Neural cell (in vitro differentiated cells): Measurements from ENCODE around the gene PIK3R1. TPM values are rescaled to one million over a fixed set of nuclear protein-coding genes. Genes with fewer than 3 reads are reported as not detected.

Source experiments
- H2AFZ ChIP-seq: fragments of 200-600, 300-800 bp; sonication (generic), shearing (Covaris generic); 2 replicates; pipeline ENCODE4 v1.6.0; 2014; ENCODE audit warnings: low read depth, mild to moderate bottlenecking, antibody characterized with exemption, low read length, moderate library complexity
- H3F3A ChIP-seq: fragments of 200-600 bp; shearing (Covaris generic); 2 replicates; pipeline ENCODE4 v1.6.1; 2016; ENCODE audit warnings: mild to moderate bottlenecking, moderate library complexity, mixed read lengths, antibody characterized with exemption, low read length; ENCODE audit not compliant: insufficient read depth, poor library complexity, severe bottlenecking
- H3K27ac ChIP-seq: fragments of 200-600, 300-800 bp; sonication (generic), shearing (Covaris generic); 2 replicates; pipeline ENCODE4 v1.5.1; 2014; ENCODE audit warnings: mild to moderate bottlenecking, low read length, moderate library complexity
- H3K27me3 ChIP-seq: fragments of 300-800, 200-600 bp; sonication (generic), shearing (Covaris generic); 2 replicates; pipeline ENCODE4 v1.6.0; 2014; ENCODE audit warnings: mild to moderate bottlenecking, low read depth, low read length, moderate library complexity; ENCODE audit not compliant: insufficient read depth
- H3K36me3 ChIP-seq: fragments of 300-800, 200-600 bp; sonication (generic), shearing (Covaris generic); 2 replicates; pipeline ENCODE4 v1.5.1; 2014; ENCODE audit warnings: mild to moderate bottlenecking, antibody characterized with exemption, low read length, moderate library complexity; ENCODE audit not compliant: insufficient read depth
- H3K4me2 ChIP-seq: fragments of 300-800, 200-600 bp; sonication (generic), shearing (Covaris generic); 2 replicates; pipeline ENCODE4 v1.6.0; 2014; ENCODE audit warnings: mild to moderate bottlenecking, low read length
- H3K4me3 ChIP-seq: fragments of 300-800, 200-600 bp; sonication (generic), shearing (Covaris generic); 2 replicates; pipeline ENCODE4 v1.5.1; 2014; ENCODE audit warnings: mild to moderate bottlenecking, low read length, moderate library complexity
- H3K79me2 ChIP-seq: fragments of 200-600 bp; shearing (Covaris generic); replicated peaks from 2 replicates; pipeline ENCODE4 v1.6.0; 2014; ENCODE audit warnings: mild to moderate bottlenecking, low read length, moderate library complexity; ENCODE audit not compliant: insufficient read depth
- H3K9ac ChIP-seq: fragments of 300-800, 200-600 bp; sonication (generic), shearing (Covaris generic); 2 replicates; pipeline ENCODE4 v1.6.1; 2016; ENCODE audit warnings: mild to moderate bottlenecking, low read length, mixed read lengths
- H3K9me2 ChIP-seq: fragments of 200-600 bp; shearing (Covaris generic); 2 replicates; pipeline ENCODE4 v1.6.1; 2016; ENCODE audit warnings: mild to moderate bottlenecking, low read length, mixed read lengths; ENCODE audit not compliant: insufficient read depth
- H3K9me3 ChIP-seq: fragments of 200-600, 300-800 bp; sonication (generic), shearing (Covaris generic); 2 replicates; pipeline ENCODE4 v1.6.1; 2016; ENCODE audit warnings: mild to moderate bottlenecking, mixed run types, low read length, moderate library complexity, mixed read lengths
- H4K20me1 ChIP-seq: fragments of 200-600 bp; shearing (Covaris generic); 2 replicates; pipeline ENCODE4 v1.6.1; 2016; ENCODE audit warnings: mild to moderate bottlenecking, mixed run types; ENCODE audit not compliant: insufficient read depth
- EZH2 ChIP-seq: fragments of 200-600, 300-800 bp; shearing (Covaris generic), sonication (generic); IDR thresholded peaks from 2 replicates; pipeline ENCODE4 v1.6.1; 2014; ENCODE audit warnings: antibody characterized with exemption, low read length, borderline replicate concordance, mild to moderate bottlenecking; ENCODE audit not compliant: insufficient read depth, poor library complexity, severe bottlenecking
- MXI1 ChIP-seq: fragments of 450-650 bp; conservative IDR thresholded peaks from 2 replicates; pipeline ENCODE4 v1.6.1; 2014; ENCODE audit warnings: antibody characterized with exemption, mild to moderate bottlenecking; ENCODE audit not compliant: poor library complexity, severe bottlenecking
- POLR2AphosphoS5 ChIP-seq: IDR thresholded peaks from 2 replicates; pipeline ENCODE4 v1.6.1; 2012
- RAD21 ChIP-seq: fragments of 450-650 bp; conservative IDR thresholded peaks from 2 replicates; pipeline ENCODE4 v1.6.1; 2014; ENCODE audit warnings: antibody characterized with exemption, mild to moderate bottlenecking, moderate library complexity
- SMC3 ChIP-seq: fragments of 450-650 bp; conservative IDR thresholded peaks from 2 replicates; pipeline ENCODE4 v1.6.1; 2014; ENCODE audit warnings: antibody characterized with exemption, mild to moderate bottlenecking, moderate library complexity; ENCODE audit not compliant: poor library complexity
- TAF1 ChIP-seq: IDR thresholded peaks from 2 replicates; pipeline ENCODE4 v1.6.1; 2012; ENCODE audit warnings: low read depth
- polyA plus RNA-seq: library from polyadenylated mRNA; depleted of rRNA; stranded (reverse); fragments of >200 nt; gene quantifications from 2 replicates; pipeline ENCODE4 v1.2.3, GENCODE V29; 2014
- TF ChIP-seq, protein P1 (sequence below): IDR thresholded peaks from 2 replicates; pipeline ENCODE4 v1.6.1; 2012; ENCODE audit warnings: borderline replicate concordance
- TF ChIP-seq, protein P2 (sequence below): fragments of 450-650 bp; IDR thresholded peaks from 2 replicates; pipeline ENCODE4 v1.5.1; 2014; ENCODE audit warnings: antibody characterized with exemption, mild to moderate bottlenecking, moderate library complexity; ENCODE audit not compliant: poor library complexity, severe bottlenecking

The PIK3R1 gene
- polyA plus RNA-seq, 1 donor from 2014 or later = 41.9 TPM

DNA sequence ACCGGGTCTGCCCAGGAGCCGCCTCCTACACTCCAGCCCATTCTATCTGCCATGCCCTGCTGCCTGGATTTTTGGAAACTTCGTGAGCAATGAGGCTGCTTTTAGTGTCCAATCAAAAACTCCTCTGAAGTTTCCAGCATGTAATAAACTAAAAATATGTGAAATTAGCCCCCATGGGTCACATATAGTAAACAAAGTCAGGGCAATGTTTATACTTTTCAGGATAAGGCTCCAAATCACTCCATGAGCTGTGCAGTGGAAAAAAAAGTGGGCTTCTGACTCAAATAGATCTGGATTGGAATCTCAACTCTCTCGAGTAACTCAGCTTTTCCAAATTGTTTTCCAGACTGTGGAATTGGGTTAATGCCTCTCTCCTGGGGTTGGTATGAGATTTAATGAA lies 68.2 kb downstream of the PIK3R1 start:
- Histone ChIP-seq H3K9me3 (no peaks in the 10 kb centered on the region), H3K27ac (no peak overlapping the region), H3K27me3 (no peaks in the 10 kb centered on the region), H3K4me2 (no peak overlapping the region), H3K36me3 (no peaks in the 10 kb centered on the region), H4K20me1 (no peaks in the 10 kb centered on the region), H3K9ac (no peak overlapping the region), H3K9me2 (no peaks in the 10 kb centered on the region), H3K79me2 (no peaks in the 10 kb centered on the region), H3F3A (no peaks in the 10 kb centered on the region), H2AFZ (no peak overlapping the region), H3K4me3 (no peak overlapping the region)
- TF ChIP-seq MXI1 = no peak

DNA sequence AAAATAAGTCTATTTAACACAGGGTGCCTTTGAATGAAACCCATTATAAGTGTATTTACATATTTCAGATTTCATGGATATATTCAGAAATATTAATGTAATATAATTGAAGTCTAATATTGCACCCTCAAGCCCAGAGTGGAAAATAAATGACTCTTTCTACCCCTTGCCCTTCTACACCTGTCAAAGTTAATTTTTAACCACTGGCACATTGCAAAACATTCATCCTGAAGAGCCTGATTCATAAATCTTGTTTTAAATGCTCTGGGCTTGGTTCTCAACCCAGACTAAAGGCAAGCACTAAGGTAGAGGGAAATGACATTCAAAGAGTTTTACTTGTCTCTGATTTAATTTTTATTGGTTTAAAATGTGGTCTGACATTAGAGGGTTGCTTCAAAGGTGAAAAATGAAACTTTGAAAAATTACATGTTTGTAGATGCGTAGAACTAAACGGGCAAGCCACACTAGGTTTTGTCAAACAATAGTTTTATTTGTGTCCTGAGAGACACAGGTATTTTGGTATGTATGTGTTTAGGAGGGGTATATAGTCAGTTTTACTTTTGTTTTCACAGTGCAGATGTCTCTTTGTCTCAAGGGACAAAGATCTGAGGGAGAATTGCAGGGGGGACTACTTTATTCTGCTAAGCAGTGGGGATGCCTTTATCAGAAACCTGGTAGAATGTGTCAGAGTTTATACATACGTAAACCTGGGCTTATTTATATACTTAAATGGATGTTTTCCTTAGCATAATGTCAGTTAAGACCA lies 69.7 kb downstream of the PIK3R1 start:
- Histone ChIP-seq H3F3A (no peaks in the 10 kb centered on the region), H3K27me3 (no peaks in the 10 kb centered on the region), H2AFZ (no peak overlapping the region), H3K9ac (no peak overlapping the region), H3K9me3 (no peaks in the 10 kb centered on the region), H3K9me2 (no peaks in the 10 kb centered on the region), H3K79me2 (no peaks in the 10 kb centered on the region), H3K36me3 (no peaks in the 10 kb centered on the region), H4K20me1 (no peaks in the 10 kb centered on the region), H3K4me2 (no peak overlapping the region), H3K27ac (no peak overlapping the region), H3K4me3 (no peak overlapping the region)
- TF ChIP-seq, protein P1, sequence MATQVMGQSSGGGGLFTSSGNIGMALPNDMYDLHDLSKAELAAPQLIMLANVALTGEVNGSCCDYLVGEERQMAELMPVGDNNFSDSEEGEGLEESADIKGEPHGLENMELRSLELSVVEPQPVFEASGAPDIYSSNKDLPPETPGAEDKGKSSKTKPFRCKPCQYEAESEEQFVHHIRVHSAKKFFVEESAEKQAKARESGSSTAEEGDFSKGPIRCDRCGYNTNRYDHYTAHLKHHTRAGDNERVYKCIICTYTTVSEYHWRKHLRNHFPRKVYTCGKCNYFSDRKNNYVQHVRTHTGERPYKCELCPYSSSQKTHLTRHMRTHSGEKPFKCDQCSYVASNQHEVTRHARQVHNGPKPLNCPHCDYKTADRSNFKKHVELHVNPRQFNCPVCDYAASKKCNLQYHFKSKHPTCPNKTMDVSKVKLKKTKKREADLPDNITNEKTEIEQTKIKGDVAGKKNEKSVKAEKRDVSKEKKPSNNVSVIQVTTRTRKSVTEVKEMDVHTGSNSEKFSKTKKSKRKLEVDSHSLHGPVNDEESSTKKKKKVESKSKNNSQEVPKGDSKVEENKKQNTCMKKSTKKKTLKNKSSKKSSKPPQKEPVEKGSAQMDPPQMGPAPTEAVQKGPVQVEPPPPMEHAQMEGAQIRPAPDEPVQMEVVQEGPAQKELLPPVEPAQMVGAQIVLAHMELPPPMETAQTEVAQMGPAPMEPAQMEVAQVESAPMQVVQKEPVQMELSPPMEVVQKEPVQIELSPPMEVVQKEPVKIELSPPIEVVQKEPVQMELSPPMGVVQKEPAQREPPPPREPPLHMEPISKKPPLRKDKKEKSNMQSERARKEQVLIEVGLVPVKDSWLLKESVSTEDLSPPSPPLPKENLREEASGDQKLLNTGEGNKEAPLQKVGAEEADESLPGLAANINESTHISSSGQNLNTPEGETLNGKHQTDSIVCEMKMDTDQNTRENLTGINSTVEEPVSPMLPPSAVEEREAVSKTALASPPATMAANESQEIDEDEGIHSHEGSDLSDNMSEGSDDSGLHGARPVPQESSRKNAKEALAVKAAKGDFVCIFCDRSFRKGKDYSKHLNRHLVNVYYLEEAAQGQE = no peak
- TF ChIP-seq EZH2 = no peak

DNA sequence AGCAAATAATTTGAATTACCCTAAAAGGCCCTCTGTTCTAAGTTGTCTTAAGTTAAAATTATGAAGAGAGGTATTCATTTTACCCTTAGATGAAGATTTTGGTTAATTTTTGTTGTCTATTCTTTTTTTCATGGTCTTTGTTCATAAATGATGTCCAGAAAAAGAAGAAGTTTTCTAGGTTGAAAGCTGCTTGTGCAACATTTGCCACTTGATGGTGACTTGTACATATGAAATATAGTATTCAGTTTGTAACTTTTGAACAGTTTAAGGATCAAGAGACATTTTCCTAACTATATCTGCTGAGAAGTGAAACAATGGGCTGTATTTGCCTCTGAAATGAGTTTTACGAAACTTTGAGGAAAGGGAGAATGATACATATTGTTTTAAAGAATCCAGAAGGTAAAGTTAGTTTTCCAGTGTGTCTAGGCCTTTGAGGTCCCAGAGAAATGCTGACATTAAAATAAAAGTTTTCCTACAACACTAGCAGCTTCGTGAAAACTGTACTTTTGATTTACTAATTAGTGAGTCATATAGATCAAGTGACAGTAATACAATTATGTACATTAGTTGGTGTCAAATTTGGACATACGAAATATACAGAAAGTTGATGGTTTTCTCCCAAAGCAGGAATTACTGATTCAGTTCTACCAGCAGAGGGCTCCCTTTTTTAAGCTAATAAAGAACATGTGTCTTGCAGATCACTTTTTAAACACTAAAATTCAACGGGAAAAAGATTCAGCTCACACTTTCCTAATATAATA lies 70.5 kb downstream of the PIK3R1 start:
- H3F3A ChIP-seq = no peaks in the 10 kb centered on the region

More for the DNA sequence above, 70.5 kb downstream of the PIK3R1 start:
- Histone ChIP-seq H3K79me2 (no peaks in the 10 kb centered on the region), H3K4me2 (no peak overlapping the region), H2AFZ (no peak overlapping the region), H3K27ac (no peak overlapping the region), H3K9me2 (no peaks in the 10 kb centered on the region), H3K9ac (no peak overlapping the region), H3K27me3 (no peaks in the 10 kb centered on the region), H3K9me3 (no peaks in the 10 kb centered on the region), H3K4me3 (no peak overlapping the region), H3K36me3 (no peaks in the 10 kb centered on the region), H4K20me1 (no peaks in the 10 kb centered on the region)
- TF ChIP-seq RAD21 = peak; percentile 91
- TF ChIP-seq TAF1 = no peak
- peak; percentile 94 for TF ChIP-seq SMC3
- peak; percentile 47 for TF ChIP-seq MXI1
- TF ChIP-seq, protein P2, sequence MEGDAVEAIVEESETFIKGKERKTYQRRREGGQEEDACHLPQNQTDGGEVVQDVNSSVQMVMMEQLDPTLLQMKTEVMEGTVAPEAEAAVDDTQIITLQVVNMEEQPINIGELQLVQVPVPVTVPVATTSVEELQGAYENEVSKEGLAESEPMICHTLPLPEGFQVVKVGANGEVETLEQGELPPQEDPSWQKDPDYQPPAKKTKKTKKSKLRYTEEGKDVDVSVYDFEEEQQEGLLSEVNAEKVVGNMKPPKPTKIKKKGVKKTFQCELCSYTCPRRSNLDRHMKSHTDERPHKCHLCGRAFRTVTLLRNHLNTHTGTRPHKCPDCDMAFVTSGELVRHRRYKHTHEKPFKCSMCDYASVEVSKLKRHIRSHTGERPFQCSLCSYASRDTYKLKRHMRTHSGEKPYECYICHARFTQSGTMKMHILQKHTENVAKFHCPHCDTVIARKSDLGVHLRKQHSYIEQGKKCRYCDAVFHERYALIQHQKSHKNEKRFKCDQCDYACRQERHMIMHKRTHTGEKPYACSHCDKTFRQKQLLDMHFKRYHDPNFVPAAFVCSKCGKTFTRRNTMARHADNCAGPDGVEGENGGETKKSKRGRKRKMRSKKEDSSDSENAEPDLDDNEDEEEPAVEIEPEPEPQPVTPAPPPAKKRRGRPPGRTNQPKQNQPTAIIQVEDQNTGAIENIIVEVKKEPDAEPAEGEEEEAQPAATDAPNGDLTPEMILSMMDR = peak; percentile 88
- TF ChIP-seq, protein P1 = no peak
- TF ChIP-seq POLR2AphosphoS5 = no peak
